ENCODE measurements around the gene TMEM91.

- no peak for TF ChIP-seq EZH2 (IDR thresholded peaks at IDR 0.05; ENCODE audit: low read depth, unreplicated experiment)
- no peak for TF ChIP-seq CTCF (conservative IDR thresholded peaks at IDR 0.05; ENCODE audit: low read depth in 2 of 2)
- TF ChIP-seq ZNF462 (CRISPR knock-in tag; IDR thresholded peaks at IDR 0.05), result no peak
- TF ChIP-seq POLR2AphosphoS5 (IDR thresholded peaks at IDR 0.05; ENCODE audit: low read depth), result no peak
- TF ChIP-seq REST (IDR thresholded peaks at IDR 0.05; ENCODE audit: unreplicated experiment), result no peak
- TF ChIP-seq CREB1 (CRISPR knock-in tag; IDR thresholded peaks at IDR 0.05; ENCODE audit: low read depth), result no peak
- TF ChIP-seq ETS1 (IDR thresholded peaks at IDR 0.05), result no peak
- no peak for TF ChIP-seq EZH2phosphoT487 (IDR thresholded peaks at IDR 0.05; ENCODE audit: unreplicated experiment)
- no peak for TF ChIP-seq JUNB (IDR thresholded peaks at IDR 0.05; ENCODE audit: unreplicated experiment)
These were observed 2.3 kb upstream of the TMEM91 start for GRCh38 chr19:41373993-41374392.

All from GM23338 (cell line).